ENCODE data around the gene FBXL15.

DNA sequence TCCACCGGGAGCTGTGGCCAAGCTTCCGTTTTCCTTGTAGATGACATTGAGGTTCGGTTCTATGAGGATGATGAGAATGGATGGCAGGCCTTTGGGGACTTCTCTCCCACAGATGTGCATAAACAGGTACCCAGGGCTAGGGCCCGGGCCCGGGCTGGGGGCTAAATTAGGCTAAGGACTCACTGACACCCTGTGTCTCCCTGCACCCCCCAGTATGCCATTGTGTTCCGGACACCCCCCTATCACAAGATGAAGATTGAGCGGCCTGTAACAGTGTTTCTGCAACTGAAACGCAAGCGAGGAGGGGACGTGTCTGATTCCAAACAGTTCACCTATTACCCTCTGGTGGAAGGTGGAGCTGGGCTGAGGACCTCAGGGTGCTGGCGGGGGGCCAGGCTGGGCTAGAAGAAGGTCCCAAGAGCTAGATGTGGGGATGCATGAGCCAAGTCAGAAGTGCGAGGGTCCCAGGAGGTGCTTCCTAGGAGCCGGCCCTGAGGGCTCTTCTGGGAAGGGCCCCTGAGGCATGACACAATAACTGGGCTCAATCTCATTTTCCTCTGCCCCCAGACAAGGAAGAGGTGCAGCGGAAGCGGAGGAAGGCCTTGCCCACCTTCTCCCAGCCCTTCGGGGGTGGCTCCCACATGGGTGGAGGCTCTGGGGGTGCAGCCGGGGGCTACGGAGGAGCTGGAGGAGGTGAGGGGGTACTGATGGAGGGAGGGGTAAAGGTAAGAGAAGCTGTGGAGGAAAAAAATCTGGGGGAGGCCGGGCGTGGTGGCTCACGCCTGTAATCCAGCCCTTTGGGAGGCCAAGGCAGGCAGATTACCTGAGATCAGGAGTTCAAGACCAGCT lies 22.2 kb upstream of the FBXL15 start:
- no peak for TF ChIP-seq POLR2A (IDR thresholded peaks at IDR 0.05)
- TF ChIP-seq, protein P1, sequence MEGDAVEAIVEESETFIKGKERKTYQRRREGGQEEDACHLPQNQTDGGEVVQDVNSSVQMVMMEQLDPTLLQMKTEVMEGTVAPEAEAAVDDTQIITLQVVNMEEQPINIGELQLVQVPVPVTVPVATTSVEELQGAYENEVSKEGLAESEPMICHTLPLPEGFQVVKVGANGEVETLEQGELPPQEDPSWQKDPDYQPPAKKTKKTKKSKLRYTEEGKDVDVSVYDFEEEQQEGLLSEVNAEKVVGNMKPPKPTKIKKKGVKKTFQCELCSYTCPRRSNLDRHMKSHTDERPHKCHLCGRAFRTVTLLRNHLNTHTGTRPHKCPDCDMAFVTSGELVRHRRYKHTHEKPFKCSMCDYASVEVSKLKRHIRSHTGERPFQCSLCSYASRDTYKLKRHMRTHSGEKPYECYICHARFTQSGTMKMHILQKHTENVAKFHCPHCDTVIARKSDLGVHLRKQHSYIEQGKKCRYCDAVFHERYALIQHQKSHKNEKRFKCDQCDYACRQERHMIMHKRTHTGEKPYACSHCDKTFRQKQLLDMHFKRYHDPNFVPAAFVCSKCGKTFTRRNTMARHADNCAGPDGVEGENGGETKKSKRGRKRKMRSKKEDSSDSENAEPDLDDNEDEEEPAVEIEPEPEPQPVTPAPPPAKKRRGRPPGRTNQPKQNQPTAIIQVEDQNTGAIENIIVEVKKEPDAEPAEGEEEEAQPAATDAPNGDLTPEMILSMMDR (IDR thresholded peaks at IDR 0.05) = no peak

Measured in Peyer's patch (tissue), 4 donors.